ENCODE measurements around the gene PCDHGB7. TPM values are rescaled to one million over a fixed set of nuclear protein-coding genes. Genes with fewer than 3 reads are reported as not detected.
"Not testable (repeated sequence)": the region's sequence is repeated elsewhere in the genome, so short reads cannot be mapped to it uniquely, and the experiment has no call there.

PCDHGB7 gene
- 14.2 and 19.1 TPM in 2 replicates for polyA plus RNA-seq (2012; rRNA removed)
- 14.7 and 18.4 TPM in 2 replicates for polyA plus RNA-seq (2012; cell fraction: cytosol; rRNA removed)
- 18.6 and 24.7 TPM in 2 replicates for polyA plus RNA-seq (2012; cell fraction: nucleus; rRNA removed)

DNA sequence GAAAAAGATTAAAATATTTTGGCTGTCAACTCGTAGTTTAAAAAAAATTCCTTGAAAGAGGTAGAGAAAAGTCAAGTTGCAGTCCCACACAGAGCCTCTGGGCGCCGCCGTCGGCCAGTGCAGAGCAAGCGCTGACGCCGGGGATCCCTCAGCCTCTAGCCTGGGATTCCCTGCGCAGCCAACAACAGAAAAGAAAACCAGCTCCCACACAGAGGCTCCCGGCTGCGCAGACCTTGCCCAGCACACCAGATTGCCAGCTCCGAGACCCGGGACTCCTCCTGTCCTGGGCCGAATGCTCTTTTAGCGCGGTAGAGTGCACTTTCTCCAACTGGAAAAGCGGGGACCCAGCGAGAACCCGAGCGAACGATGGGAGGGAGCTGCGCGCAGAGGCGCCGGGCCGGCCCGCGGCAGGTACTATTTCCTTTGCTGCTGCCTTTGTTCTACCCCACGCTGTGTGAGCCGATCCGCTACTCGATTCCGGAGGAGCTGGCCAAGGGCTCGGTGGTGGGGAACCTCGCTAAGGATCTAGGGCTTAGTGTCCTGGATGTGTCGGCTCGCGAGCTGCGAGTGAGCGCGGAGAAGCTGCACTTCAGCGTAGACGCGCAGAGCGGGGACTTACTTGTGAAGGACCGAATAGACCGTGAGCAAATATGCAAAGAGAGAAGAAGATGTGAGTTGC is at the start of gene PCDHGB7:
PCDHGB7 (plus strand) TSS at position 184 of the 679 bp plus-strand sequence; CDS start at position 367, 183 bp downstream.
- peak within 1 kb of the TSS; percentile 63; the same call in 1 of the 2 replicates for H2AFZ ChIP-seq (ENCODE audit: low read depth)

DNA sequence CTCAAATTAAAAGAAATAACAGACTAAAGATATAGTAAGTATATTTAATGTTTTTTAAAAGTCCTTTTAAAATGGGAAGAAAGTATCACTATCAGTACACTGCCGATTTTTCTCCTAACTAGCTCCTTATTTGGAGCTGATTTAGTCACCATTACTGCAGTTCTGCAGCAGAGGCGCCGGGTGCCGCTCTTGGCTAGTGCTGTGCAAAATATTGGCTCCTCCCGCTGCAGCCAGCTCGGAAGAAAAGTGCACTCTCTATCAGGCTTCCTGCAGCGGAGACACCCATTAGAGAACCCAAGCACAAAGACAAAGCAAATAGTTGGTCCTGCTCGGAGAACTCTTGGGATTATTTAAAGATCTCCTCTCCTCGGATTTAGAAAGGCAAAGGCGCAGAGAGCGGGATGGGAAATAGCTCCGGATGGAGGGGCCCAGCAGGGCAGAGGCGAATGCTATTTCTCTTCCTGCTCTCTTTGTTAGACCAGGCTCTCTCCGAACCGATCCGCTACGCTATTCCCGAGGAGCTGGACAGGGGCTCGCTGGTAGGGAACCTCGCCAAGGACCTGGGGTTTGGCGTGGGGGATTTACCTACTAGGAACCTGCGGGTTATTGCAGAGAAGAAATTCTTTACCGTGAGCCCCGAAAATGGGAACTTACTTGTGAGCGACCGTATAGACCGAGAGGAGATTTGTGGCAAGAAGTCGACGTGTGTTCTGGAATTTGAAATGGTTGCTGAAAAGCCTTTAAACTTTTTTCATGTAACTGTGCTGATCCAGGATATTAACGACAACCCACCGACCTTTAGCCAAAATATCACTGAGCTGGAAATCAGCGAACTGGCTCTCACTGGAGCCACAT is 47.3 kb upstream of the PCDHGB7 start, which contains the start of gene PCDHGB3:
PCDHGB3 (plus strand) TSS at position 249 of the 855 bp plus-strand sequence; CDS start at position 402, 153 bp downstream.
- Histone ChIP-seq H3K27ac (ENCODE audit: low read depth in 2 of 2, low read length in 1 of 2) (no peak within 1 kb of the TSS), H3K36me3 (replicated peaks in 1 of 2; ENCODE audit: control insufficient read depth in 1 of 2, insufficient read depth in 2 of 2, low read length in 1 of 2) (peaks cover 0 to 16% of the 10 kb centered on the region in 2 experiments), H3K27me3 (ENCODE audit: insufficient read depth) (no peaks in the 10 kb centered on the region), H3K9me3 (peaks cover 7% of the 10 kb centered on the region), H2AFZ (ENCODE audit: low read depth) (no peak within 1 kb of the TSS), H3K4me1 (ENCODE audit: control insufficient read depth in 1 of 2, insufficient read depth in 2 of 2, low read depth in 1 of 2, low read length in 1 of 2) (no peaks in the 10 kb centered on the region), H4K20me1 (ENCODE audit: insufficient read depth) (no peaks in the 10 kb centered on the region), H3F3A (replicated peaks; ENCODE audit: insufficient read depth) (no peaks in the 10 kb centered on the region), H3K9me2 (no peaks in the 10 kb centered on the region), H3K4me3 (ENCODE audit: low read depth in 2 of 2, low read length in 1 of 2) (no peak within 1 kb of the TSS; a peak in 1 of 4 replicates), H3K4me2 (no peak within 1 kb of the TSS), H3K9ac (no peak within 1 kb of the TSS), H3K79me2 (ENCODE audit: insufficient read depth) (no peaks in the 10 kb centered on the region)
- no peak for DNase-seq
- CTCF ChIA-PET: interaction anchor here (0.8 to 2.8 kb wide), 7 partner anchors 13 to 197 kb away, joined by 3 to 11 read pairs (median 4); partner anchors contain the start of gene TAF7
- 56% methylated on average over 32 of the region's 32 CpGs for WGBS (ENCODE audit: low lambda C conversion rate)
- POLR2A ChIA-PET: no interaction called here
- TF ChIP-seq, protein P1, sequence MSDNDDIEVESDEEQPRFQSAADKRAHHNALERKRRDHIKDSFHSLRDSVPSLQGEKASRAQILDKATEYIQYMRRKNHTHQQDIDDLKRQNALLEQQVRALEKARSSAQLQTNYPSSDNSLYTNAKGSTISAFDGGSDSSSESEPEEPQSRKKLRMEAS (IDR thresholded peaks at IDR 0.05; ENCODE audit: low read depth): no peak
- no peak for TF ChIP-seq EP300 (IDR thresholded peaks at IDR 0.05; ENCODE audit: borderline replicate concordance in 1 of 2, low read depth in 1 of 2, low read length in 1 of 2)
- TF ChIP-seq SMC3 (IDR thresholded peaks at IDR 0.05; ENCODE audit: low read depth, low read length): no peak
- TF ChIP-seq, protein P2, sequence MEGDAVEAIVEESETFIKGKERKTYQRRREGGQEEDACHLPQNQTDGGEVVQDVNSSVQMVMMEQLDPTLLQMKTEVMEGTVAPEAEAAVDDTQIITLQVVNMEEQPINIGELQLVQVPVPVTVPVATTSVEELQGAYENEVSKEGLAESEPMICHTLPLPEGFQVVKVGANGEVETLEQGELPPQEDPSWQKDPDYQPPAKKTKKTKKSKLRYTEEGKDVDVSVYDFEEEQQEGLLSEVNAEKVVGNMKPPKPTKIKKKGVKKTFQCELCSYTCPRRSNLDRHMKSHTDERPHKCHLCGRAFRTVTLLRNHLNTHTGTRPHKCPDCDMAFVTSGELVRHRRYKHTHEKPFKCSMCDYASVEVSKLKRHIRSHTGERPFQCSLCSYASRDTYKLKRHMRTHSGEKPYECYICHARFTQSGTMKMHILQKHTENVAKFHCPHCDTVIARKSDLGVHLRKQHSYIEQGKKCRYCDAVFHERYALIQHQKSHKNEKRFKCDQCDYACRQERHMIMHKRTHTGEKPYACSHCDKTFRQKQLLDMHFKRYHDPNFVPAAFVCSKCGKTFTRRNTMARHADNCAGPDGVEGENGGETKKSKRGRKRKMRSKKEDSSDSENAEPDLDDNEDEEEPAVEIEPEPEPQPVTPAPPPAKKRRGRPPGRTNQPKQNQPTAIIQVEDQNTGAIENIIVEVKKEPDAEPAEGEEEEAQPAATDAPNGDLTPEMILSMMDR (IDR thresholded peaks at IDR 0.05): no peak
- TF ChIP-seq, protein P3, sequence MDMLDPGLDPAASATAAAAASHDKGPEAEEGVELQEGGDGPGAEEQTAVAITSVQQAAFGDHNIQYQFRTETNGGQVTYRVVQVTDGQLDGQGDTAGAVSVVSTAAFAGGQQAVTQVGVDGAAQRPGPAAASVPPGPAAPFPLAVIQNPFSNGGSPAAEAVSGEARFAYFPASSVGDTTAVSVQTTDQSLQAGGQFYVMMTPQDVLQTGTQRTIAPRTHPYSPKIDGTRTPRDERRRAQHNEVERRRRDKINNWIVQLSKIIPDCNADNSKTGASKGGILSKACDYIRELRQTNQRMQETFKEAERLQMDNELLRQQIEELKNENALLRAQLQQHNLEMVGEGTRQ (IDR thresholded peaks at IDR 0.05; ENCODE audit: borderline replicate concordance, low read depth, low read length): no peak
- no peak for TF ChIP-seq RAD21 (IDR thresholded peaks at IDR 0.05; ENCODE audit: low read length)
- TF ChIP-seq FOSL2 (IDR thresholded peaks at IDR 0.05; ENCODE audit: borderline replicate concordance, low read depth): no peak
- no peak for TF ChIP-seq RCOR1 (IDR thresholded peaks at IDR 0.05; ENCODE audit: low read length)
- no peak for TF ChIP-seq RFX5 (IDR thresholded peaks at IDR 0.05; ENCODE audit: low read length)
- no peak for TF ChIP-seq NRF1 (IDR thresholded peaks at IDR 0.05; ENCODE audit: low read depth, low read length)
- TF ChIP-seq, protein P4, sequence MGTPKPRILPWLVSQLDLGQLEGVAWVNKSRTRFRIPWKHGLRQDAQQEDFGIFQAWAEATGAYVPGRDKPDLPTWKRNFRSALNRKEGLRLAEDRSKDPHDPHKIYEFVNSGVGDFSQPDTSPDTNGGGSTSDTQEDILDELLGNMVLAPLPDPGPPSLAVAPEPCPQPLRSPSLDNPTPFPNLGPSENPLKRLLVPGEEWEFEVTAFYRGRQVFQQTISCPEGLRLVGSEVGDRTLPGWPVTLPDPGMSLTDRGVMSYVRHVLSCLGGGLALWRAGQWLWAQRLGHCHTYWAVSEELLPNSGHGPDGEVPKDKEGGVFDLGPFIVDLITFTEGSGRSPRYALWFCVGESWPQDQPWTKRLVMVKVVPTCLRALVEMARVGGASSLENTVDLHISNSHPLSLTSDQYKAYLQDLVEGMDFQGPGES (IDR thresholded peaks at IDR 0.05; ENCODE audit: low read depth, low read length): no peak
- TF ChIP-seq TEAD4 (IDR thresholded peaks at IDR 0.05; ENCODE audit: borderline replicate concordance, insufficient read depth): no peak
- TF ChIP-seq TCF12 (IDR thresholded peaks at IDR 0.05): no peak

More for the DNA sequence above, at the start of gene PCDHGB7:
- TF ChIP-seq SMC3 (IDR thresholded peaks at IDR 0.05; ENCODE audit: low read depth, low read length) (peak; percentile 80), RAD21 (IDR thresholded peaks at IDR 0.05; ENCODE audit: low read length) (peak; percentile 90), RXRA (IDR thresholded peaks at IDR 0.05; ENCODE audit: borderline replicate concordance, low read depth) (peak; percentile 21; the same call in 1 of the 2 replicates), NRF1 (IDR thresholded peaks at IDR 0.05; ENCODE audit: low read depth, low read length) (peak; percentile 44; the same call in 1 of the 2 replicates)
- TF ChIP-seq, protein P2 (IDR thresholded peaks at IDR 0.05): peak; percentile 69
- WGBS (ENCODE audit: low lambda C conversion rate): 62% methylated on average over 35 of the region's 47 CpGs
- H3K79me2 ChIP-seq (ENCODE audit: insufficient read depth): peaks cover 18% of the 10 kb centered on the region; the same call in 1 of the 2 replicates
- not testable (repeated sequence) for H3K9me3 ChIP-seq; H3F3A ChIP-seq (replicated peaks; ENCODE audit: insufficient read depth); H4K20me1 ChIP-seq (ENCODE audit: insufficient read depth); H3K27me3 ChIP-seq (ENCODE audit: insufficient read depth); H3K4me1 ChIP-seq (ENCODE audit: control insufficient read depth in 1 of 2, insufficient read depth in 2 of 2, low read depth in 1 of 2, low read length in 1 of 2); H3K9me2 ChIP-seq
- H3K27ac ChIP-seq (ENCODE audit: low read depth in 2 of 2, low read length in 1 of 2): peak within 1 kb of the TSS; percentile 63 to 72
- peak; percentile 85 for DNase-seq
- H3K4me2 ChIP-seq: peak within 1 kb of the TSS; percentile 55
- H3K4me3 ChIP-seq (ENCODE audit: low read depth in 2 of 2, low read length in 1 of 2): peak within 1 kb of the TSS; percentile 56 to 63
- H3K36me3 ChIP-seq (replicated peaks in 1 of 2; ENCODE audit: control insufficient read depth in 1 of 2, insufficient read depth in 2 of 2, low read length in 1 of 2): peaks cover 3 to 30% of the 10 kb centered on the region in 2 experiments
- ChIA-PET POLR2A (interaction anchor here (0.9 to 1.5 kb wide), 4 partner anchors 96 to 146 kb away, joined by 3 to 6 read pairs (median 4); no protein-coding TSS in a partner anchor), CTCF (interaction anchor here (0.6 to 2.2 kb wide), 35 partner anchors 9 to 241 kb away, joined by 3 to 44 read pairs (median 4); partner anchors contain the start of genes PCDHB14, PCDHB8, PCDHGA3 and PCDHGA8)
- peak within 1 kb of the TSS; percentile 71 for H3K9ac ChIP-seq
